GM18508 (cell line): ENCODE results near the gene EIF4G3.
"Not testable (repeated sequence)": the region's sequence is repeated elsewhere in the genome, so short reads cannot be mapped to it uniquely, and the experiment has no call there.

ENCODE experiments used
- ATAC-seq: cut with Tn5 transposase; IDR thresholded peaks from one replicate; pipeline ENCODE4 v1.9.1; 2021; ENCODE audit warnings: moderate number of reproducible peaks; ENCODE audit not compliant: insufficient read depth, unreplicated experiment

Gene EIF4G3

GRCh38 chr1:20974951-20975350 lies 201.7 kb downstream of the EIF4G3 start:
- ATAC-seq = no peak

GRCh38 chr1:20974069-20974468 lies 202.6 kb downstream of the EIF4G3 start:
- no peak for ATAC-seq

DNA sequence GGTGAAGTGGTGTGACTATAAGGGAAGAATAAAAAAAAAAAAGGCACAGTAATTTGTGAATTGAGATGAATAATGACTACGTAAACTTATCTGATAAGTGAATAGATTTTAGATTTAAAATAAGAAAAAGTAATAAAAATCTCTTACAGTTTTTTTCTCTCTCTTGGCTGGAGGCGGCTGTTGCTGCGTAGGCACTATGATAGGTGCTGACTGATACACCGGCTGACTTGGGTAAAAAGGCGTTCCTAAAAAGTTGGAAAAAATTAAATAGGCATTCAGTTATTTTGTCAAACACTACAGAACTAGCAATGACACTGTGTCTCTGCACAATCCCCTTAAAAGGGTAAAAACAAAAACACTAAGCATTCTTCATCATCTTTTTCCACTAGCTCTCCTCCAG lies 203.8 kb downstream of the EIF4G3 start:
- ATAC-seq = no peak

- ATAC-seq = no peak
These were observed 211.9 kb downstream of the EIF4G3 start for GRCh38 chr1:20964540-20965484.

- no peak for ATAC-seq
These were observed 214.0 kb downstream of the EIF4G3 start for GRCh38 chr1:20962576-20963258.

- ATAC-seq = no peak
These were observed 218.3 kb downstream of the EIF4G3 start for GRCh38 chr1:20958430-20958829.

GRCh38 chr1:20956272-20956671 lies 220.4 kb downstream of the EIF4G3 start:
- ATAC-seq = no peak

DNA sequence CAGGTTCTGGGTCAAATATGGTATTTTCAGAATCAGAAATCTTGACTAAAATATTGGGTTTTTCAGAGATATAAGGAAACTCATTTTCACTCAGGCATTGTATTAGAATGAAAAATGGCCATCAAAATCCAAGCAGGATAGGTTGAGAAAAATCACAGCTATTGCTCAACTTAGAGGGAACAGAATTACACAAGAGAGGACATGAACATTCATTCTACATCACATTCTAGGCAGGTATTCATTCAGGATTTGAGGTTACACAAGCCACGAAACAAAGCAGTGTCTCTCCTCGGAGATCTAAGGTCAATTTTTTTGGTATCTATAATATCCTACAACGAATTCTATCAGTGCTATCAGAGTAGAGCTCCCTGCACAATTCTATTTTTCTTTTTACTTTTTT lies 226.0 kb downstream of the EIF4G3 start:
- ATAC-seq = no peak

DNA sequence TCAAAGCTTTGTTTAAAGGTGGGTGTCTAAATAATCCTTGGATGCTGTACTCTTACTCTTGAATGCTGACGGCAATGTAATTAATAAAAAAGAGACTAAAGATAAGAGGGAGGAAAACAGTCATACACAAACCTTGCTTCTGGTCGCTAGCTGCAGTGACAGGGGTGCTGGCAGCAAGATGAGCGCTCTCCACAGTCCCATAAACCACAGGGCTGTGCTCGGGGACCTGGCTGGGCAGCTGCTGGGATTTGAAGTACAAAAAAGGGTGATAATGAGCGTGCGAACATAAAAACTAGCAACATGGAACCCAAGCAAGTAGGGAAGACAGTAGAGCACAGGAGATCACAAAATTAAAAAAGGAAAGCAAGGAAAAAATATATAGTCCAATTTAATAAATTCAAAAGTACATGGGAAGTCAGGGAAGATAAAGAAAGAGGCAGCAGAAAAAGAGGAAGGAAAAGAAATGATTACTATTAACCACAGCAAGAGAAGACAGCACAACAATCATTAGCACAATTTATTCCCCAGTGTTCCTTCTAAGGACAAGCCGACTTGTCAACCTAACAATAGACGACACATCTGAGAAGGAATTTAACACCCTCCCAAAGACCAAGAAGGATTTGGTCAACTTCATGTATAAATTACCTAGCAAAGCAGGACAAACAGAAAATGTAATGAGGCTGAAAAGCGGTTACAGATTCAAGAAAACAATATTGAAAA lies 226.7 kb downstream of the EIF4G3 start:
- no peak for ATAC-seq

- ATAC-seq = no peak
These were observed 228.6 kb downstream of the EIF4G3 start for GRCh38 chr1:20948101-20948500.

GRCh38 chr1:20947409-20947808 lies 229.3 kb downstream of the EIF4G3 start:
- no peak for ATAC-seq

- ATAC-seq = no peak
These were observed 240.1 kb downstream of the EIF4G3 start for GRCh38 chr1:20936621-20937020.

DNA sequence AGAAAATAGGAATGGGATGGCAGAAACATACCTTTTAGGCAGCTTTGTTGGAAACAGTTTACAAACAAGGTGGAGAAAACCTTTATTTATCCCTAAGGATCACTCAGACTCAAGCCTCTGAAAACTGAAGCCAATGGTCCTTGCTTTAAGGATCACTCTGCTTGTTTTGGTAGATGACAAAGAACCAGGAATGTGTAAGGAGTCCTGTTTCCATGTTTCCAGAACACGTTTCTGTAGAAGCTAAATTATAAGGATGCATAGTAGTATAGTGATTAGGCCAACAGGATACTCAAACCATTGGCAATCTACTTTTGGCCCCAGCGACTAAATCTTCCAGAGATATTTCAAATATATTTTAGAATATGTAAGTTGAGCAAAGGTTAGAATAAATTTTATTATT lies 240.5 kb downstream of the EIF4G3 start:
- ATAC-seq = no peak

DNA sequence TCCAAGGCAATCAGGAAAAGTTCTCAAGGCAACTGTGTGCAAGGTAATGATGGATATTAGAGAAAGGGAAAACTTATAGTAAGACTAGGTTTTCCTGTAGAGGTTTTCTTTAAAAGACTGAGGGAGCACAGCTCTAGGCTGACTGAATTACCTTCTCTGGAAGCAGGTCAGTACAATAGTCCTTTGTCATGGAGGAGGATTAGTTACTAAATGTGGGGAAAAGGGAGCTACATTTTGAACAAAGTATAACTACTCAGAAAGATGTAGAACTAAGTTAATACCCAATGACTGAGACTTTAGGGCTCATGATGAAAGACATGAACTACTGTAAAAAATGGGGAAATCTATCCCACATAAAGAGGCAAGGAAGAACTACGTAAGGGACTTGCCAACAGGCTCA lies 241.0 kb downstream of the EIF4G3 start:
- no peak for ATAC-seq

DNA sequence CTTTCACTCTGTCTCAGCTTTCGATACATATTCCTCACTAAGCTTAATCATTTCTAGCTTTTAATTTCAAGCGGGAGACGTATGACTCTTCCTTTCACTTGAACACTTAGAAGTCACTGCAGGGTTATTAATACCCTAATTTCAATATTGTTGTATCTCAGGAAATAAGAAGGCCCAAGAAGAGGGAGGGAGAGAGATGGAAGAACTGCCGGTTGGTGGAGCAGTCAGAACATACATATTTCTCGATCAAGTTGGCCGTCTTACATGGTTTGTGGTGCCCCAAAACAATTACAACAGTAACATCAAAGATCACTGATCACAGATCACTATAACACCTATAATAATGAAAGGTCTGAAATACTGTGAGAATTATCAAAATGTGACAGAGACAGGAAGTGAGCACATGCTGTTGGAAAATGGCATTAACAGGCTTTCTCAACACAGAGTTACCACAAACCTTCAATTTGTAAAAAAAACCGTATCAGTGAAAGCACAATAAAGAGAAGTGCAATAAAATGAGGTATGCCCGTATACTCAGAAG lies 244.2 kb downstream of the EIF4G3 start:
- ATAC-seq = no peak

DNA sequence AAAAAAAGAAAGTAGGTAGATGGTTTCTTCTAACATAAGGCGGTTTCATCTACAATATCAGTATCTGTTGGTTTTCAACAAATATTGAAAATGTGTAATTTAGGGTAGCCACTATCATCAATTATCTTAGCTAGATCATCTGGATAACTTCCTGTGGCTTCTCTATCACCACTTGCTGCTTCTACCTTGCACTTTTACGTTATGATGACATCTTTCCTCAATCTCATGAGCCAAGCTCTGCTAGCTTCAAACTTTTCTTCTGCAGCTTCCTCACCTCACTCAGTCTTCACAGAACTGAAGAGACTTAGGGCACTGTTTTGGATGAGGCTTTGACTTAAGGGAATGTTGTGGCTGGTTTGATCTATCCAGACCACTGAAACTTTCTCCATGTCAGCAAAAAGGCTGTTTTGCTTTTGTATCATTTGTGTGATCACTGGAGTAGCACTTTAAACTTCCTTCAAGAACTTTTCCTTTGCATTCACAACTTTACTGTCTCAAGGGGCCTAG lies 244.7 kb downstream of the EIF4G3 start:
- no peak for ATAC-seq

- no peak for ATAC-seq
These were observed 246.3 kb downstream of the EIF4G3 start for GRCh38 chr1:20930427-20930826.

DNA sequence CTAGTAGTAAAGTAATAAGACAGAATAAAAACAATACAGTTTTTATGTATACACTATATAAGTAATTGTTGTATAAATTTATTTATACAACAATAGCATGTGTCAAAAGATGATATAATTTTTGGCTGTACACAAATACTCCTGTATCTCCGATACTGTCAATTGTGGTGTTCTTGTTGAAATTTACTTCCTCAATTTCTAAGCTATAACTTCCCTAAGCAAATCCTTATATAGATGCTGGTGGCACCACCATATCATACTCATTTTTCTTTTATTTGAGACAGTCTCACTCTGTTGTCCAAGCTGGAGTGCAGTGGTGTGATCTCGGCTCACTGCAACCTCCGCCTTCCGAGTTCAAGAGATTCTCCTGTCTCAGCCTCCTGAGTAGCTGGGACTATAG lies 248.6 kb downstream of the EIF4G3 start:
- ATAC-seq = no peak

DNA sequence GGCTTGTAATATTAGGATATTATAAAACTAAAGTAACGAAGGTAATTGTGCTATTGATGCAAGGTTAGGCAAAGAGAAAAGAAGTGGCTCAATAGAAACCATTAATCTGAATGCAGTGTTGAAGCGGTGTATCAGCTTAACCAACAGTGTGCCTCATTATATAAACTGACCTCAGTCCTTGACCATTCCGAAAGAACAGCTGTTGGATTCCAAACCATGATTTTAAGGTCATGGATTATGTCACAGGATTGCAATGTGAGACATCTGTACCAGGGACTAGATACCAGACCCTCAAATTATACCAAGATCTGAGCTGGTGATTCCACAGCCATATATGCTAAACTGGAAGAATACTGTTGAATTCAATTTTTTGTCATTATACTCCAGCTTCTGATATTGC lies 255.4 kb downstream of the EIF4G3 start:
- ATAC-seq = no peak

DNA sequence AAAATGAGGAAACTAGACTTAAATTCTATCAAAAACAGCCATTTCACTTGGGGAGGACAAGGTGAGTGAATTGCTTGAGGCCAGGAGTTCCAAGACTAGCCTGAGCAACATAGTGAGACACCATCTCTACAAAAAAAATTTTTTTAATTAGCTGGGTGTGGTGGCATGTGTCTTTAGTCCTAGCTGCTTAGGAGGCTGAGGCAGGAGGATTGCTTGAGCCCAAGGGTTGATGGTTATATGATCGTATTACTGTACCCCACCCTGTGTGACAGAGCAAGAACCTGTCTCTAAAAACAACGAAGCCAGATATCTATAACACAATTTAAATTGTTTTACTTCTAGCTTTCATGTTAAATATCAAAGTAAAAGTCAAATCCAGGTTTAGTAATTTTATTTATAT lies 263.5 kb downstream of the EIF4G3 start:
- no peak for ATAC-seq

GRCh38 chr1:20907526-20907925 lies 269.2 kb downstream of the EIF4G3 start:
- not testable (repeated sequence) for ATAC-seq
